ENCODE measurements around the gene PRKAG2. TPM values are rescaled to one million over a fixed set of nuclear protein-coding genes. Genes with fewer than 3 reads are reported as not detected.

Gene PRKAG2
- total and polyA plus RNA-seq, 2 of the 8 experiments (the other 6 are each of a cell fraction or from before 2014, with no cell fraction given) = 7.5 to 18.1 TPM

DNA sequence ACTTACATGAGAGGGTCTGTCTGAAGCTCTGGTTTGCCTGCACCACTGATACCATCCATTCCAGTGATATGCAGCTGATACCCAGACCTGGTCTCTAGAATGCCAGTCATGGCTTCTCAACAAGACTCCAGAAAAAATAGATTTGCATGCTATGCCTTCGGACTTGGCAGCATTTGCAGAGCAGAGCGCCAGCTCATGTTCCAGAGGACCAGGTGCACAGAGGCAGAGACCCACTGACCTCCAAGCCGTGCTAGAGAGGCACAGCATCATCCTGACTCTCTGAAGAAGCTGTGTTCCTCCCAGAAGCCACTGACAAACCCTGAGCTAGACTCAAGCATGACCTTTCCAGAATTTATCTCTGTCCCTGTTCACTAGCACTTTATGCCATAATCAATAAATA is 6.9 kb upstream of the PRKAG2 start:
- no peak for TF ChIP-seq SP1 (IDR thresholded peaks at IDR 0.05; ENCODE audit: low read depth, low read length)
- no peak for TF ChIP-seq SP4 (IDR thresholded peaks at IDR 0.05; ENCODE audit: low read length)
- TF ChIP-seq SIRT6 (IDR thresholded peaks at IDR 0.05; ENCODE audit: low read length) = no peak
- TF ChIP-seq RFX5 (IDR thresholded peaks at IDR 0.05; ENCODE audit: borderline replicate concordance, low read depth, low read length) = no peak
- TF ChIP-seq, protein P1, sequence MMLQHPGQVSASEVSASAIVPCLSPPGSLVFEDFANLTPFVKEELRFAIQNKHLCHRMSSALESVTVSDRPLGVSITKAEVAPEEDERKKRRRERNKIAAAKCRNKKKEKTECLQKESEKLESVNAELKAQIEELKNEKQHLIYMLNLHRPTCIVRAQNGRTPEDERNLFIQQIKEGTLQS (IDR thresholded peaks at IDR 0.05; ENCODE audit: insufficient read depth, low read depth, low read length) = no peak
- TF ChIP-seq EZH2 (IDR thresholded peaks at IDR 0.05; ENCODE audit: low read depth, low read length, severe bottlenecking) = no peak
- Histone ChIP-seq H4K8ac (ENCODE audit: extremely low read depth, insufficient read depth, low read length) (no peak overlapping the region), H3K27ac (ENCODE audit: low read depth, low read length) (no peak overlapping the region), H2AFZ (ENCODE audit: low read length) (no peak overlapping the region), H3K9ac (replicated peaks in 1 of 4; ENCODE audit: extremely low read depth in 1 of 4, low read depth in 3 of 4, low read length in 3 of 4) (no peak overlapping the region), H4K5ac (ENCODE audit: insufficient read length, low read depth, low read length) (no peak overlapping the region), H3K79me1 (ENCODE audit: low read depth, low read length) (no peaks in the 10 kb centered on the region), H2BK120ac (replicated peaks; ENCODE audit: low read depth, low read length) (no peak overlapping the region), H2BK15ac (ENCODE audit: low read length) (no peak overlapping the region), H2BK5ac (ENCODE audit: low read depth, low read length) (no peak overlapping the region), H3K9me3 (ENCODE audit: insufficient read depth in 2 of 2, low read depth in 1 of 2, low read length in 1 of 2) (no peaks in the 10 kb centered on the region), H3K4ac (replicated peaks; ENCODE audit: insufficient read length, low read depth, low read length) (no peak overlapping the region), H3K4me1 (replicated peaks in 1 of 4; ENCODE audit: control insufficient read depth in 3 of 4, insufficient read depth in 4 of 4, low read length in 3 of 4) (no peaks in the 10 kb centered on the region), H2AK5ac (ENCODE audit: low read depth, low read length) (no peak overlapping the region), H3K27me3 (replicated peaks in 1 of 4; ENCODE audit: control insufficient read depth in 3 of 4, extremely low read depth in 1 of 4, insufficient read depth in 3 of 4, low read length in 3 of 4) (peaks cover 0 to 4% (median 1%) of the 10 kb centered on the region in 4 experiments; a peak in 6 of 7 replicates), H3K23me2 (ENCODE audit: low read depth, low read length) (no peaks in the 10 kb centered on the region), H3K4me2 (ENCODE audit: insufficient read depth in 1 of 2, low read depth in 2 of 2, low read length in 2 of 2) (no peak overlapping the region), H4K91ac (replicated peaks; ENCODE audit: insufficient read length, low read length) (no peak overlapping the region), H3K79me2 (ENCODE audit: control insufficient read depth in 1 of 2, insufficient read depth in 2 of 2, low read length in 2 of 2) (no peaks in the 10 kb centered on the region), H3K4me3 (ENCODE audit: extremely low read depth in 1 of 4, insufficient read depth in 2 of 4, low read depth in 3 of 4, low read length in 4 of 4) (no peak overlapping the region), H3K18ac (ENCODE audit: extremely low read depth, low read length) (no peak overlapping the region), H4K20me1 (replicated peaks in 1 of 2; ENCODE audit: control insufficient read depth in 1 of 2, insufficient read depth in 2 of 2, low read length in 2 of 2) (peaks cover 0 to 2% of the 10 kb centered on the region in 2 experiments), H2BK12ac (ENCODE audit: low read depth, low read length) (no peak overlapping the region), H3K23ac (ENCODE audit: insufficient read length) (no peak overlapping the region), H3K36me3 (ENCODE audit: control insufficient read depth in 2 of 4, insufficient read depth in 4 of 4, low read length in 3 of 4) (no peaks in the 10 kb centered on the region), H2BK20ac (ENCODE audit: low read length) (no peak overlapping the region), H3K56ac (replicated peaks; ENCODE audit: insufficient read length, low read depth, low read length) (no peak overlapping the region), H3K14ac (ENCODE audit: insufficient read length) (no peak overlapping the region)
- WGBS, 2 experiments (ENCODE audit: extremely low coverage in 1 of 2, insufficient coverage in 1 of 2, insufficient read length in 1 of 2, insufficient replicate concordance in 2 of 2, low coverage in 1 of 2, low lambda C conversion rate in 2 of 2, missing lambda C conversion rate in 1 of 2) = 92% methylated on average over 3 of the region's 3 CpGs; no CpG with 5 or more reads in 1 of the 2 experiments
- FAIRE-seq (no peak), DNase-seq (ENCODE audit: low read depth in 1 of 2, low spot score in 2 of 2) (no peak)
- CTCF ChIA-PET (ENCODE audit: partially characterized antibody) = interaction anchor here (0.8 to 1.5 kb wide), 7 partner anchors 12 to 192 kb away, joined by 3 to 7 read pairs (median 3); partner anchors contain the start of gene GALNT11
- POLR2A ChIA-PET (ENCODE audit: partially characterized antibody) = no interaction called here

Measured in H1 (cell line).